HG02642 (cell line): Measurements from ENCODE around the gene GRM7.

ENCODE experiments used
- ATAC-seq: cut with Tn5 transposase; IDR thresholded peaks from one replicate; pipeline ENCODE4 v1.9.1; 2021; ENCODE audit warnings: mild to moderate bottlenecking; ENCODE audit not compliant: unreplicated experiment, poor library complexity

Gene GRM7

DNA sequence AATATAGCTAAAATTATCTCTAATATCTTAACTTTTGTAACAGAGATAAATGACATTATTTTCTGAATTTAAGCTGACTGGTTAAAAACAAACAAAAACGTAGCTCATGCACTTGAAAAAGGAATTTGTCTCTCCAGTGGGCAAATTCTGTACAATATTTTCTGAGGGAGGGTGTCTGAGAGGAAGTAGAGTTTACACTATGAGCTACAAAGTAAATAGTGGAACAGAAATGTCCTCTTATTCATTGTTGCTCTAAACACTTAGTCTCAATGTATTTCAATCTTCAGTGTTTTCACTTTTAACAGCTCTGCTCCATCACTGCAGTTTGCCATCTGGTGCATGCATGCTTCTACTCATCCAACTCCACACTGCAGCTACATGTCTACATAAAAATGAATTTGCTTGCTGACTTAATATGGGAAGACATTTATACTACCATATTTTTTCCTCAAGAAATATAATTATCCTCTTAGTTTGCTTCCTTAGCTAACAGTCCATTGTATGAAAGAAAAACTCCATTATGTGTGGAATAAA, 823.3 kb downstream of the GRM7 start:
- no peak for ATAC-seq

DNA sequence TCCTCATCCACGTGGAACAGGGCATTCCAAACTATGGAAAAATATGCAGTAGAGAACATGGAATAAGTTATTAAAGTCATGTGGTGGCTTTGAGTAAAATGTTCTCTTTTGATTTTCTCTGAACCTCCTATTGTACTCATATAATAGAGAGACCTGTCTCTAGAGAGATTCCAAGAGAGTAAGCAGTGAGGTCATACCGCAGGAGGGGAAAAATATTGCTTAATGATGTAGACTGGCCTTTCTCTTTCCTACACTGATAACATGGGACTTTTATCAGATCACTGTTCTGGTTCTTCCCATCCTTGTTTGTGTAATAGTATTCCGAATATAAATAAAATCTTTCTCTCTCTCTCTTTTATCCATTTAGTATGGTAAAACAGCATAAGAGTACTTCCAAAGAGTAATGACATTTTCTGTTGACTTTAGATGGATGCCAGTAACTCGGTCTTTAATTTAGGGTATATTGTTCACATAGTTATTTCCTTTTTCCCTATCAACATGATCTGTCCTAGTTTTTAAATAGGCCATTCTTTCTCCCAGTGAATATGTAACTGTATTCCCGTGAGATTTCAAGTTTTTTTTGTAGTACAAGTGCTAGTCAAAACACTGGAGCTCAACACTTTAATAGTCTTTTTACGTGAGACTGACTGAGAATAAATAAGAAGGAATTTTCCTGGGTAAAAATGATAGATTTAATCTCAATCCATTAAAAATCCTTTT, 826.7 kb downstream of the GRM7 start:
- ATAC-seq: no peak

DNA sequence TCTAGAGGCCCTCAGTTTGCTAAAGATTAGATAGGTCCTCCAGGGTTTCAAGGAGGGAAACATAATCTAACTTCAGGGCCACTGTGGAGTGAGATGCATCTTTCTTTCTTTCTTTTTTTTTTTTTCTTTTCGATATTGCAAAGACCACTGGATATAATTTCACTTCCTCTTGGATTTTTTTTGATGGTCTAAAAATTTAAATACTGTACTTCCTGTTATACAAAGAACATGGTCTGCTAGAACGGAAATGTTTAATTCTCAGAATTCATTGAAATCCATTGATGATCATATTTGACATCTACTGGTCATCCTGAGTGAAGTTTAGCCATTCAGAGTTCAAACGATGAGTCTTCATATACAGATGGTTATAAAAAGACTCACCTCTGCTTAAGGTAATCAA, 832.0 kb downstream of the GRM7 start:
- ATAC-seq: no peak

DNA sequence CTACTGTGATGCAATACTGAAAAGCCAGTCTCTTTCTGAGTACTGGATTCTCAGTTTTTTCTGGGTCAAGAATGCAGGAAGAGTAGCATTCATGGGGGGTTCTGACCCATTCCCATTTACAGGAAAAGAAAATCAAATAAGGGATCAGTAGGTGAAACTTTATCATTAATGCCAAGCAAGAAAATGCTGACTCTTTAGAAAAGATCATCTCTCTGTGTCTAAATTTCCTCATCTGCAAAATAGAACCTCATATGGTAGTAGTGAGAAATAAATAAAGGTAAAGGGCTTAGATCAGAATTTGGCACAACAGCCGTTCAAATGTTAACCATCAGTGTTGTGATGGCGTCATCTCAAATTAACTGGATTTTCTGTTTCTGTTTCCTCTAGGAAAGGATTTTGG, 833.1 kb downstream of the GRM7 start:
- no peak for ATAC-seq

DNA sequence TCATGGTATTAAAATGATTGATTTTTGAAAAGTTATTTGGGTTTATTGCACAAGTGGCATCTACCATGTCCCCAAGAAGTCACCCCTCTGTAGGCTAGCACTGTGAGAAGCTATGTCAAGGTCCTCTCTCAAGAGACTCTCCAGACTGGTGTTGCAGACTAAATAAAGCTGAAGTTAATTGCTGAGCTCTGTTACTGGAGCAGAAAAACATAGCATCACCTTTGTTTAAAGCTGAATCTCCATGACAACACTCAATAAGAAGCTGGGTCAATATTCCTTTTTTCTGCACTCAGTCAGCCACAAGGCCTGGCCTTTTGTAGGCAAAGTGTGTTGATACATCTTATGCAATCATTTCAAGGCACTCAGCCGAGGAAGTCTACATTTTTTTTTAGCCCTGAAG, 834.1 kb downstream of the GRM7 start:
- no peak for ATAC-seq

DNA sequence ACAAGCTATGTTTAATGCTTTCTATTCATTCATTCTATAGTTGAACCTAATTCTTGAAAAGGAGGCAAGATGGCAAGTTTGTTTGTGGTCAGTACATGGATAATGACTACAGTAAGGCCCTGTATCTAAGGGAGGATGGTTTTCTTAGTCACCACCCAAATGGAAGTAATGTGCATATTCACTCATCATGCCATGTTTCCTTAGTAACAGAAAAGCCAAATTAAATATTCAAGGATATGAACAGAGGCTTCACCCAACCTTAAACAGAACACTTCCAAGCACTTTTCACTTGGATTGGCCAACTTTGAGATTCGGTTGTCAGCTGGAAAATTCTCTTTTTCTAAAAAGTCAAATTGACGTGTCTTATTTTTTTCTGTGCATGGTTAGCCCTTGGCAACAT, 835.4 kb downstream of the GRM7 start:
- no peak for ATAC-seq

DNA sequence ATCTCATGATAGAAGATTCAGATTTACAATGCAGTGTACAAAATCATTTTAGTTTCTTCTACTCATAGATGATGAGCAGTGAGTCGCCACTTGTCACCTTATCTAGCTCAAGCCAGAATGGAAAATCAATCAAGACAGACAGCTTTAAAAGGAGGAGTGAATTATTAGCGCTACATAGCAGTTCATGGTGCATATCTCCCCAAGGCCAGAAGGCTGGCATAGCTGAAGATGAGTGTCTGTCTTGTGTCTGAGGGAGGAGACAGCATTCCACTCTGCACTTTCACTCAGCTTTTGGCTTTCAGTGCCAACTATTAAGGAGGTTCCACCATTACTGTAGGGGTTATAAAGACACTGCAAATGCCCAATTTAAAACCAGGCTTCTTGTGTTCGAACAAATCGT, 836.6 kb downstream of the GRM7 start:
- no peak for ATAC-seq

DNA sequence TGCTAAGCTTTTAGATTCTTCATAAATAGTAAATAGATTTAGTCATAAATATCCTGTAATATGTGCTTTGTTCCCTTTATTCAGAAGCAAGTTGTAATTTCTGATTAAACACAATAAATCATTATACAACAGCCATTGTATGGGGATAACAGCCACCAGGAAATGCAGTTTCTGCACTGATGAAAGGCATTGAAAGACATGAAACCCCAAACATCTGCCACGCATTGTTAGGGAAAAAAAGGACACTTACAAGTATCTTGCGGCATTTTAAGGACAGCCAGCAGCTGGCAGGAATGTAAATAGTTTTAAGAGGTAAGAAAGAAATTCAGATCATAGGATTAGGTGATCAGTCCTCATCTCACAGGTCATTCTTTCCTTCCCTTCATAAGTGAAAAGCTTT, 839.6 kb downstream of the GRM7 start:
- no peak for ATAC-seq

DNA sequence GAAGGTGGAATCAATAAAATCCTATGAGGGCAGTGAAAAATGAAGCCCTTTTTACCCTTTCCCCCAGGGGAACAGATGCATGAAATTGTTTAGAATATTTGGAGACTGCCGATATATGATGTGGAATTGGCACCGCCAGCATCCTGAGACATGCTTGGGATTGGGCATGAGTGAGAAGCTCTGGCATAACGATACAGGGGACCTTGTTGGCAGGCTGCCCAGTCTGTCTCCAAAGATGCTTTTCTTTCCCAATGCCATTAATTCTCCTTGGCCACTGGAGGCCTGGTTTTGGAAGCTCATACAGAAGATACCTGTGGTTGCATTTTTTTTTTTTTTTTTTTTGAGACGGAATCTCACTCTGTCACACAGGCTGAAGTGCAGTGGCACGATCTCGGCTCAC, 840.1 kb downstream of the GRM7 start:
- no peak for ATAC-seq

DNA sequence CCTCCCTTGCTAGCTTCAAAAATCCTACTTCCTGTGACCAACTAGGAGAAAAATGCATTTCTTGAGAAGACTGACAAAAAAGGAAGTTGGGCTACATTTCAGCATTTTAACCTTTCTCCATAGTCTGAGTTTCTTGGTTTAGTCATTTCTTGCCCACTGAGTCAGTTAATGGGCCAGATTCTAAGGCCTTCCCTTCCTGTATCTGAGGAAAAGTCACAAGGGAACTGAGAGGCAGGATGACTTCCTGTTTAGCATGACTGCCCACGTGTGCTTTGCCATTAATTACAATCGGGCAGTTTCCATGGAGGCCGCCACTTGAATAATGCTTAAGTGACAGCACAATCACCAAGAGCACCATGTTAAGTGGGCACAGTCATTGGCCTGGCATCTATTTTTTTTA, 846.3 kb downstream of the GRM7 start:
- ATAC-seq: no peak

DNA sequence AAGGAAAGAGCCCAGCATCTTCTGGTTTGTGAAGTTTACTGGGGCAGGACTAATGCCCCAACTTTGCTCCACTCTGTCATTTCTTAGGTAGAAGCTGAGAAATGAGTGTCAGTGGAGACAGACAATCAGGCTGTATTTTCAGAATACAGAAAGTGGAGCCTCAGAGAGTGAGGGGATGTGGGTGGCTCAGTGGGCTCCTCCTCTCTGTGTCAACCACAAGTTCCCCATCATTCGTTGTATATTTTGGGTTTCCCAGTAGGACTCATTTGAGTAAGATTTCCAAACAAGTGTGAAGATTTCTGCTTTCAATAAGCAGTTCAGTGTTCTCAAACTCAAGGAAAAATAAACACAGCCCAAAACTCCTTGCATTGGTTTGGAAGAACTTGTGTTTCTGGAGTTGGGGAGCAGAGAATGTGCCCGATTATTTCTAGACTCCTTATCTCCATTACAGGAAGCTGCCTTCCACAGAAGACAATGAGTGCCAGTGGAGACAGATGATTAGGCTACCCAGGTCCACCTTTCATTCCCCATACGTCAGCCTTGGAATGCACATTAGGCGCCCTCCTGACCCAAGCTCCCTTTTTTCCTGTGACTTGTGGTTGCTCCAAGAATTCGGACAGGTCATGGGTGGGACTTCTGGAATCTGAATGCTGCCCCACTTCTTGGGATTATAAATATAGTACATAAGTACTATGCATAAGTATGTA, 848.6 kb downstream of the GRM7 start:
- ATAC-seq: no peak

DNA sequence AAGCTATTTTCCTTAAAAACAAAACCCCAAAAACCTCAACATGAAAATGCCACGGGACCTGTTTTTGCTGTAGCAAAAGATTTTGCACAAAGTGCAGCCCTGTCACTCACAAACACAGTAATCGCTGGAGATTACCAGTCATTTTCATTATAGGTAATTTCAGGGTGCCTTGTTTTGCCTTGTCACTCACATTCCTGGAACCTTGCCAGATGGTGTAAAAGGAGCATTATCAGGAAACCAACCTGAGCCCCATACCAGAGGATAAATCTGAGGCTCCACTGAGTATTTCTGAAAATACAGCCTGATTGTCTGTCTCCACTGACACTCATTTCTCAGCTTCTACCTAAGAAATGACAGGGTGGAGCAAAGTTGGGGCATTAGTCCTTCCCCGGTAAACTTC, 849.4 kb downstream of the GRM7 start:
- no peak for ATAC-seq

DNA sequence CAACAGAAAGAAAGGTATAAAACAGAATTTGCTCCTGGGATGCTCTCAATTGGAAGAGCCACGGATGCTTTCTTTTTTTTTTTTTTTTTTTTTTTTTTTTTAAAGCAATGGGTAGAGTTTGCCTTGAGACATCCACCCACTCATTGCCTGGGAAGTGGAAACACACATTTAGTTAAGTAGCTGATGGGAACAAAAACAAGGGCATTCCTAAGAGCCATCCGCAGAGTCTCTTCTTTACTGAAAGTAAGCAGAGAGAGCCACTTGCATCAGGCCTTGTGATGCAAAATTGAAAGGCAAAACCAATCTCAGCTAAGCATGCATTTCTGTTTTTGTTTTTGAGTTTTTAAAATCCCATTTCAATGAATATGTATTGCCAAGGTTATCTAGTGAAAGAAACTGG, 852.8 kb downstream of the GRM7 start:
- no peak for ATAC-seq

DNA sequence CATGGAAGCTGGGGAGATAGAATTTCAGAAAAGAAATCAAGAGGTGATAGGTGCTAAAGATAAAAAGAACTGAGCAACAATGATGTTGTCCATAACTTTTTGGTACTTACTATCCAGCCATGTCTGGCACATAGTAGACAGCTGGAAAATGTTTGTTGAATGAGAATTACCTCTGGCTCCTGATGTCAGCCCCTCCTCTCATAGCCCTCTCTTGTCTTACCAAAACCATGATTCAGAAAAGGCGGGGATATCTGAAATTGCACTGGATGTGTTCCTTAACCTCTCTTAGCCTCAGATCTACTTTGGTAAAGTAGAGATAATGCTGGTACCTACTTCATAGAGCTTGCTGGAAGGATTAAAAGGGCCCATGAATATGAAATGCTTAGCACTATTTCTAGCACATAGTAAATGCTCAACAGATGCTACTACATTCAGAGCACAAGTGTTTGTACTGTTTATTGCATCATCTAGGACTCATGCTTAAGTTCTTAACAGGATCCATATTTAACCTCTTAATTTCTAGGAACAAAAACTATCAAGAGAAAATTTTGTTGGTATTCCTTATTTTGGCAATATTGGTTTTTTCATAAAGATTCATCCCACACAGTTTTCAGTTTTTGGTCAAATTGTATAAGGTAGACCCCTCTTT, 859.9 kb downstream of the GRM7 start:
- ATAC-seq: no peak

DNA sequence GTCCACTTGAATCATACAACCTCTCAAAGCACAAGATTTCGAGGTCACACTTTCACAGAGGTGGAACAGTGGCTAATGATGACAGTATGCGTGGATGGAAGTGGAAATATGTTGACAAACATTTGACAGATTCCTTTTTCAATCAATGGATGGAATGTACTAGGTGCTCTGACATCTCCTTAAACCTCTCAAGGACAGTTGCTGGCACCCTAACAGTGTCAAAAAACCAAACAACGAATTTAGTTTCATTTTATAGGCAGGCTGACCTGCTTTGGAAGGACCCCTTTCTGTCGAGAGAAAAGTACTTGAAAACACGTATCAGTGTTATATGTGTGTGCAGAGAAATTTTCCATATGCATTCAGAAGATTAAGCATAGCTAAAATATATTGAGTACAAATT, 861.0 kb downstream of the GRM7 start:
- ATAC-seq: no peak

DNA sequence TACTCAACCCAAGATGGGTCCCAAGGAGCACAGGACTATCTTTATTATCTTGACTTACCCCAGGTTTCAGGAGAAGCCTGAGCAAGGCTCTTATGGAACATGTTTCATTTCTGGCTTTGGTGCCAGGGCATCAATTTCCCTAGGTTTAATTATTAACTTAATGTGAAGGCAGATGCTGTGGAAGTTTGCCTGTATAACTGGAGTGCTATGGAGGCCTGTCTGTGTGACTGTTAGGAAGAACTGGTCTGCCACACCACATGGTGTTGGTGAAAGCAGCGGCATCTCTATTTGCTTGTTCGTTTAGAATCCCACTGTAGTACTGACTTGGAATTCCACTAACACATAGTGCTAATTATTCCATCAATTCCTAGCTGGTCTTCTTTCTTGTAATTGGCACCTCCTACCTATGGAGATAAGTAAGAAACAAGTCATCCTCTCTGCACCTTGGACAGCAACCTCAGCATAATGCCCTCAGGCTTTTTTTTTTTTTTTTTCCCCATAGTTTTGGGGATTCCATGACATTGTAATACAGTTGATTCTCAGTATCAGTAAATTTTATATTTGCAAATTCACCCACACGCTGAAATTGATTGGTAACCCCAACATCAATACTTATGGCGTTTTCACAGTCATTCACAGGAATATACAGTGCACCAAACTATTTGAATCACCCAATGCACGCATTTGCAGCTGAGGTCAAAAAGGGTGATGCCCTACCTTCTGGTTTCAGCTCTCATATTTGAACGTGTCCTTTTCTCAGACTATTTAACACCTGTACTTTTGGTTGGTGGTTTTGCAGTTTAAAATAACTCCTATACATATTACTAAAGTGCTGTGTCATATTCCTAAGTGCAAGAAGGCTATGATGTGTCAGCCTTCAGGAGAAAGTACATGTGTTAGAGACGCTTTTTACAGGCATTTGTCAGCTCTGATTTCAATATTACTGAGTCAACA, 867.9 kb downstream of the GRM7 start:
- no peak for ATAC-seq

DNA sequence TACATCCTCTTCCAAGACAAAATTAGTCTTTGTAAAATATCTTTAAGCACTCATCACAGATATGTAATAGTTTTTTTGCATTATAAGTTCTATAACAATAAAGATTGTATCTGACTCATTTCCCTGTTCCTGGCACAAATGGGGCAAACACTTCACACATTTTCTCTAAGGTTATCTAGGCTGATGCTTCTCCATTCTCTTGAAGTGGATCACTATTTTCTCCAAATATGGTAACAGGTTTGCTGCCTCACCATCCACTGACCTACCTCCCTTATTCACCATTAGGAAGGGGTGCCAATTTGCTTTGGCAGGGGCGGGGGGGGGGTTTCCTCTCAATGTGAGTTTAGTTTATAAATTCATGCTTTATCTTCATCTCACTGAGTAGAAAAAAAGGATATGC, 873.0 kb downstream of the GRM7 start:
- no peak for ATAC-seq

DNA sequence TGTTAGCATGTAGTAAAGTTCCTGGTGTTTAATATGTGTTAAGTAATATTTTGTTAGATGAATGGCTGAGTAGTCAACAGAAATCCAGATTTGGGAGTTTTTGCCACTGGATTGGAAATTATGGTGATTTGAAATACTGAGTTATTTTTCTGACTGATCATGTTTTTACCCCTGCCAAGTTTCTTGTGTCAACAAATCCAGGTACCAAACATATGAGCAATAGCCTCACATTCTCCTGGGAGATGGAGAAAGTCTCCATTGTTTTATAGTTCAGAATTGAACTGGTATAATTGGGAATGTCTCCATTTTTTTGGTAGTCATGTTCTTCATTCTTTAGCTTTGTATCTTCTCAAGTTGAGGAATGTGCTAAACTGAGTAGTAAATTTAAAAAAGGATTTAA, 873.5 kb downstream of the GRM7 start:
- no peak for ATAC-seq

DNA sequence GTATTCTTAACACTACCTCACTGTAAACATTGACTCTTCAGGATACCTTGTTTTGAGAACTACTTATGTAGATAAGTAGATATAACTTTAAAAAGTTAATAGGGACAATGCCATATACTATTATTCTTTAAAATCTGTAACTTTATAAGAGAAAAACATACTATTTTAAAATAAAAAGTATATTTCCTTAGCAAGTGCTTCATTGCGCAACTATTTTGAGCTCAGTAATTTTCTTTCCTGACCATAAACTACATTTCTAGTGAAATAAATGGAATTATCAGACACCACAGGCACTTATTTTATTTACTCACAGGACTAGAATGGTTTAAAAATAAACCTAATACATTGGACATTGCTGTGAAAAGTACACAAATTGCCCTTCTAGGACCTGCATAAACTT, 876.3 kb downstream of the GRM7 start:
- no peak for ATAC-seq

DNA sequence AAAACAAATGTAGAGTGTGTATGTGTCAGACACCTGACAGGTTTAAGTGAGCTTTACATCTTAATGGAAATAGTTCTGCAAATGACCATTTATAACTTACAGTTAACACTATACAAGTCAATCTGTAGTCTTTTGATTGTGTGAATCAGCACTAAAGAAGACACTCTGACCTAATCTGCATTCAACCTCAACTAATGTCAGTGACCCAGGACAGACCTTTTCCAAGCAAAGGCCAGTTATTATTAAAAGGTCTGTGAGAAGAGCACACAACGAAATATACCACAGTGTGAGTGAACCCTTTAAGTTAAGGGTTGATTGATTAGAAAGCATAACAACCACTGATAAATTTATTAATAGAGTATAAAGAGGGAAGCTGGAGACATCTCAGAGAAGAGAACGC, 878.8 kb downstream of the GRM7 start:
- no peak for ATAC-seq
